WTC11 (cell line): Measurements from ENCODE around the gene C1orf146. TPM values are rescaled to one million over a fixed set of nuclear protein-coding genes. Genes with fewer than 3 reads are reported as not detected.
A peak's percentile ranks its signal among the peaks of the same experiment; 100 is the strongest.

Source experiments
- ATAC-seq: fragments of 200-7000 bp; cut with Tn5 transposase; 2 replicates; pipeline ENCODE4 v1.10.0; 2021; ENCODE audit warnings: mild to moderate bottlenecking, moderate library complexity
- CTCF ChIA-PET: fragments of 300-600 bp; sonication (Branson Sonifier 250); formaldehyde crosslinking; loops from one replicate; lab custom pipeline; 2021; ENCODE audit warnings: antibody characterized with exemption; lab: Charles Lee
- POLR2A ChIA-PET: fragments of 350-600 bp; sonication (Branson Sonifier 250); formaldehyde crosslinking; loops from one replicate; lab custom pipeline; 2021; ENCODE audit warnings: antibody characterized with exemption; lab: Charles Lee
- DNase-seq: peaks from one replicate; pipeline ENCODE4 v3.0.0; 2021; ENCODE audit warnings: low spot score
- H3K27ac Mint-ChIP-seq: 2 replicates; pipeline ENCODE4 v1.8.0; 2021; ENCODE audit warnings: mixed read lengths
- H3K27me3 Mint-ChIP-seq: 2 replicates; pipeline ENCODE4 v1.8.0; 2021; ENCODE audit warnings: low read depth, mild to moderate bottlenecking, moderate library complexity, mixed read lengths
- H3K36me3 Mint-ChIP-seq: 2 replicates; pipeline ENCODE4 v1.8.0; 2021; ENCODE audit warnings: mixed read lengths
- H3K4me1 Mint-ChIP-seq: 2 replicates; pipeline ENCODE4 v1.8.0; 2022; ENCODE audit warnings: mixed read lengths
- H3K4me3 Mint-ChIP-seq: 2 replicates; pipeline ENCODE4 v1.8.0; 2021; ENCODE audit warnings: mild to moderate bottlenecking, moderate library complexity, mixed read lengths
- H3K9me3 Mint-ChIP-seq: 2 replicates; pipeline ENCODE4 v1.8.0; 2021; ENCODE audit warnings: mixed read lengths
- ATF2 ChIP-seq: sonication (generic); formaldehyde crosslinking; IDR thresholded peaks from 2 replicates; pipeline ENCODE4 v1.8.1; 2022; ENCODE audit warnings: low read depth, missing genetic modification reagents, borderline replicate concordance
- CDX4 ChIP-seq: fragments of 250-450 bp; sonication (Bioruptor Pico); IDR thresholded peaks from 2 replicates; pipeline ENCODE4 v1.9.0; 2021; ENCODE audit warnings: moderate library complexity, mild to moderate bottlenecking, inconsistent platforms, borderline replicate concordance
- ERG ChIP-seq: fragments of 250-450 bp; sonication (Bioruptor Pico); IDR thresholded peaks from 2 replicates; pipeline ENCODE4 v1.8.0; 2021; ENCODE audit warnings: mild to moderate bottlenecking
- FOXJ3 ChIP-seq: sonication (generic); formaldehyde crosslinking; IDR thresholded peaks from 2 replicates; pipeline ENCODE4 v1.9.0; 2021; ENCODE audit warnings: missing genetic modification reagents, mild to moderate bottlenecking, borderline replicate concordance
- GABPB1 ChIP-seq: sonication (generic); formaldehyde crosslinking; IDR thresholded peaks from 2 replicates; pipeline ENCODE4 v1.8.1; 2023; ENCODE audit warnings: mild to moderate bottlenecking, missing genetic modification reagents
- HMGXB4 ChIP-seq: sonication (generic); formaldehyde crosslinking; IDR thresholded peaks from 2 replicates; pipeline ENCODE4 v1.8.1; 2023; ENCODE audit warnings: mild to moderate bottlenecking, moderate library complexity, missing genetic modification reagents
- NFATC4 ChIP-seq: fragments of 250-450 bp; sonication (Bioruptor Pico); IDR thresholded peaks from 2 replicates; pipeline ENCODE4 v1.9.0; 2021; ENCODE audit warnings: mild to moderate bottlenecking
- NR1H2 ChIP-seq: sonication (generic); formaldehyde crosslinking; IDR thresholded peaks from 2 replicates; pipeline ENCODE4 v1.9.0; 2021; ENCODE audit warnings: mild to moderate bottlenecking, moderate library complexity, missing genetic modification reagents
- PRDM15 ChIP-seq: sonication (generic); formaldehyde crosslinking; IDR thresholded peaks from 2 replicates; pipeline ENCODE4 v1.8.0; 2022; ENCODE audit warnings: missing genetic modification reagents
- PREB ChIP-seq: sonication (generic); formaldehyde crosslinking; IDR thresholded peaks from 2 replicates; pipeline ENCODE4 v1.8.1; 2022; ENCODE audit warnings: mild to moderate bottlenecking, missing genetic modification reagents, moderate library complexity, borderline replicate concordance
- ZNF281 ChIP-seq: sonication (generic); formaldehyde crosslinking; IDR thresholded peaks from 2 replicates; pipeline ENCODE4 v1.8.0; 2023; ENCODE audit warnings: mild to moderate bottlenecking, missing genetic modification reagents
- ZNF512 ChIP-seq: sonication (generic); formaldehyde crosslinking; IDR thresholded peaks from 2 replicates; pipeline ENCODE4 v1.8.1; 2022; ENCODE audit warnings: missing genetic modification reagents, borderline replicate concordance
- total RNA-seq: library from RNA; stranded (reverse); gene quantifications from 3 replicates; pipeline ENCODE4 v1.2.3, GENCODE V29; 2021

C1orf146 gene
- total RNA-seq, 1 experiment from 2014 or later, result not detected

GRCh38 chr1:92191726-92192125 lies 26.0 kb upstream of the C1orf146 start (continued):
- no peak for TF ChIP-seq ZNF512 (CRISPR knock-in tag)

GRCh38 chr1:92192246-92192645 lies 25.5 kb upstream of the C1orf146 start:
- Mint-ChIP-seq H3K4me1 (peaks cover 27% of the 10 kb centered on the region), H3K9me3 (no peaks in the 10 kb centered on the region), H3K4me3 (no peak overlapping the region), H3K27ac (no peak overlapping the region), H3K36me3 (no peaks in the 10 kb centered on the region), H3K27me3 (no peaks in the 10 kb centered on the region)
- ATAC-seq (0 out of 2 replicates have a peak, but pooled peaks have one; percentile 62), DNase-seq (no peak)
- no peak for TF ChIP-seq ERG (CRISPR knock-in tag)
- no peak for TF ChIP-seq FOXJ3 (CRISPR knock-in tag)
- CTCF ChIA-PET, result no interaction called here
- POLR2A ChIA-PET, result no interaction called here

- Mint-ChIP-seq H3K27ac (no peak overlapping the region), H3K27me3 (no peaks in the 10 kb centered on the region), H3K4me3 (no peak overlapping the region), H3K9me3 (no peaks in the 10 kb centered on the region), H3K36me3 (no peaks in the 10 kb centered on the region), H3K4me1 (peaks cover 20% of the 10 kb centered on the region)
- ATAC-seq (no peak), DNase-seq (no peak)
- no peak for TF ChIP-seq NFATC4
- no peak for TF ChIP-seq ATF2
- TF ChIP-seq HMGXB4 (CRISPR knock-in tag), result no peak
- TF ChIP-seq CDX4 (CRISPR knock-in tag), result no peak
- TF ChIP-seq PREB (CRISPR knock-in tag), result no peak
- TF ChIP-seq GABPB1 (CRISPR knock-in tag), result no peak
- TF ChIP-seq ZNF281 (CRISPR knock-in tag), result no peak
- TF ChIP-seq NR1H2, result no peak
- TF ChIP-seq PRDM15 (CRISPR knock-in tag), result no peak
- CTCF ChIA-PET, result interaction anchor here (1.9 kb wide), 1 partner anchor 197 kb away, joined by 3 read pairs; no protein-coding TSS in a partner anchor
- POLR2A ChIA-PET, result no interaction called here
These were observed 23.2 kb upstream of the C1orf146 start for GRCh38 chr1:92194511-92194910.
